Neural progenitor cell (in vitro differentiated cells): Measurements from ENCODE around the gene YTHDF2. TPM values are rescaled to one million over a fixed set of nuclear protein-coding genes. Genes with fewer than 3 reads are reported as not detected.

ENCODE experiments used
- DNase-seq: peaks from one replicate; pipeline ENCODE4 v3.0.0-alpha.2; 2016; ENCODE audit warnings: low spot score
- H2AFZ ChIP-seq: fragments of 200-600 bp; sonication (generic); replicated peaks from 2 replicates; pipeline ENCODE4 v1.6.1; 2016; ENCODE audit warnings: antibody characterized with exemption
- H3F3A ChIP-seq: fragments of 200-600 bp; sonication (generic); 2 replicates; pipeline ENCODE4 v1.6.1; 2016; ENCODE audit warnings: antibody characterized with exemption, low read depth
- H3K27ac ChIP-seq: fragments of 200-600 bp; sonication (generic); 2 replicates; pipeline ENCODE4 v1.5.1; 2016; ENCODE audit warnings: mild to moderate bottlenecking
- H3K27me3 ChIP-seq: fragments of 200-600 bp; sonication (generic); 2 replicates; pipeline ENCODE4 v1.6.1; 2016; ENCODE audit warnings: mild to moderate bottlenecking, moderate library complexity
- H3K36me3 ChIP-seq: fragments of 200-600 bp; sonication (generic); 2 replicates; pipeline ENCODE4 v1.5.1; 2016
- H3K4me1 ChIP-seq: fragments of 200-600 bp; sonication (generic); 2 replicates; pipeline ENCODE4 v1.6.1; 2016; ENCODE audit warnings: mixed run types
- H3K4me2 ChIP-seq: fragments of 200-600 bp; sonication (generic); 2 replicates; pipeline ENCODE4 v1.6.1; 2016
- H3K4me3 ChIP-seq: fragments of 200-600 bp; sonication (generic); 2 replicates; pipeline ENCODE4 v1.5.1; 2016
- H3K79me2 ChIP-seq: fragments of 200-600 bp; sonication (generic); 2 replicates; pipeline ENCODE4 v1.6.1; 2016; ENCODE audit warnings: low read depth
- H3K9ac ChIP-seq: fragments of 200-600 bp; sonication (generic); 2 replicates; pipeline ENCODE4 v1.6.1; 2016
- H3K9me3 ChIP-seq: fragments of 200-600 bp; sonication (generic); 2 replicates; pipeline ENCODE4 v1.5.1; 2016; ENCODE audit warnings: low read depth
- H4K20me1 ChIP-seq: fragments of 200-600 bp; sonication (generic); 2 replicates; pipeline ENCODE4 v1.6.1; 2016; ENCODE audit warnings: low read depth
- H3K27ac Mint-ChIP-seq: 3 replicates; pipeline ENCODE4 v1.8.0; 2021; ENCODE audit warnings: mixed read lengths
- H3K27me3 Mint-ChIP-seq: 2 replicates; pipeline ENCODE4 v1.8.0; 2022; ENCODE audit warnings: low read depth, mild to moderate bottlenecking, inconsistent platforms, moderate library complexity, mixed read lengths; ENCODE audit not compliant: insufficient read depth
- H3K36me3 Mint-ChIP-seq: 3 replicates; pipeline ENCODE4 v1.8.0; 2021; ENCODE audit warnings: mixed read lengths
- H3K4me1 Mint-ChIP-seq: 3 replicates; pipeline ENCODE4 v1.8.0; 2021; ENCODE audit warnings: mixed read lengths
- H3K4me3 Mint-ChIP-seq: 3 replicates; pipeline ENCODE4 v1.8.0; 2021; ENCODE audit warnings: mild to moderate bottlenecking, moderate library complexity, mixed read lengths
- H3K9me3 Mint-ChIP-seq: 3 replicates; pipeline ENCODE4 v1.8.0; 2020; ENCODE audit warnings: mixed read lengths
- EZH2 ChIP-seq: fragments of 200-600 bp; sonication (generic); IDR thresholded peaks from 2 replicates; pipeline ENCODE4 v1.6.1; 2017; ENCODE audit warnings: antibody characterized with exemption, mild to moderate bottlenecking, moderate library complexity
- EZH2phosphoT487 ChIP-seq: fragments of 200-600 bp; sonication (generic); IDR thresholded peaks from 2 replicates; pipeline ENCODE4 v1.6.1; 2017; ENCODE audit warnings: antibody characterized with exemption
- total RNA-seq: library from RNA; depleted of rRNA; stranded (reverse); fragments of >200 nt; gene quantifications from 2 replicates; pipeline ENCODE4 v1.2.3, GENCODE V29; 2015; ENCODE audit warnings: low replicate concordance
- TF ChIP-seq, protein P1 (sequence below): fragments of 200-600 bp; sonication (generic); IDR thresholded peaks from 2 replicates; pipeline ENCODE4 v1.5.1; 2017; ENCODE audit warnings: antibody characterized with exemption, mild to moderate bottlenecking

Gene YTHDF2
- total RNA-seq, 1 donor from 2014 or later = 107 TPM

DNA sequence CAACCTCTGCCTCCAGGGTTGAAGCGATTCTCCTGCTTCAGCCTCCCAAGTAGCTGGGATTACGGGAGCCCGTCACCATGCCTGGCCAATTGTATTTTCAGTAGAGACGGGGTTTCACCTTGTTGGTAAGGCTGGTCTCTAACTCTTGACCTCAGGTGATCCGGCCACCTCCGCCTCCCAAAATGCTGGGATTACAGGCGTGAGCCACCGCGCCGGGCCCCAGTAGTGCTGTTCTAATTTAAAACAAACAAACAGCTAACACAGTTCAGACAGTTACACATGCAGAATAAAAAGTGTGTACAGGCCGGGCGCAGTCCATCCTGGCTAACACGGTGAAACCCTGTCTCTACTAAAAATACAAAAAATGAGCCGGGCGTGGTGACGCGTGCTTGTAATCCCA, 39.6 kb downstream of the YTHDF2 start:
- Histone ChIP-seq H3K4me3 (no peak overlapping the region), H3K36me3 (no peaks in the 10 kb centered on the region), H3K4me2 (no peak overlapping the region), H3F3A (peaks cover 50% of the 10 kb centered on the region), H3K79me2 (no peaks in the 10 kb centered on the region), H3K27ac (no peak overlapping the region), H2AFZ (no peak overlapping the region), H4K20me1 (peaks cover 35% of the 10 kb centered on the region), H3K9ac (no peak overlapping the region), H3K27me3 (no peaks in the 10 kb centered on the region), H3K4me1 (no peaks in the 10 kb centered on the region), H3K9me3 (no peaks in the 10 kb centered on the region)
- Mint-ChIP-seq H3K4me1 (peaks cover 5% of the 10 kb centered on the region), H3K27me3 (peaks cover 3% of the 10 kb centered on the region), H3K4me3 (no peak overlapping the region), H3K36me3 (peaks cover 8% of the 10 kb centered on the region), H3K9me3 (no peaks in the 10 kb centered on the region), H3K27ac (no peak overlapping the region)
- DNase-seq = no peak
- TF ChIP-seq, protein P1, sequence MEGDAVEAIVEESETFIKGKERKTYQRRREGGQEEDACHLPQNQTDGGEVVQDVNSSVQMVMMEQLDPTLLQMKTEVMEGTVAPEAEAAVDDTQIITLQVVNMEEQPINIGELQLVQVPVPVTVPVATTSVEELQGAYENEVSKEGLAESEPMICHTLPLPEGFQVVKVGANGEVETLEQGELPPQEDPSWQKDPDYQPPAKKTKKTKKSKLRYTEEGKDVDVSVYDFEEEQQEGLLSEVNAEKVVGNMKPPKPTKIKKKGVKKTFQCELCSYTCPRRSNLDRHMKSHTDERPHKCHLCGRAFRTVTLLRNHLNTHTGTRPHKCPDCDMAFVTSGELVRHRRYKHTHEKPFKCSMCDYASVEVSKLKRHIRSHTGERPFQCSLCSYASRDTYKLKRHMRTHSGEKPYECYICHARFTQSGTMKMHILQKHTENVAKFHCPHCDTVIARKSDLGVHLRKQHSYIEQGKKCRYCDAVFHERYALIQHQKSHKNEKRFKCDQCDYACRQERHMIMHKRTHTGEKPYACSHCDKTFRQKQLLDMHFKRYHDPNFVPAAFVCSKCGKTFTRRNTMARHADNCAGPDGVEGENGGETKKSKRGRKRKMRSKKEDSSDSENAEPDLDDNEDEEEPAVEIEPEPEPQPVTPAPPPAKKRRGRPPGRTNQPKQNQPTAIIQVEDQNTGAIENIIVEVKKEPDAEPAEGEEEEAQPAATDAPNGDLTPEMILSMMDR = no peak
- TF ChIP-seq EZH2phosphoT487 = no peak
- TF ChIP-seq EZH2 = no peak

DNA sequence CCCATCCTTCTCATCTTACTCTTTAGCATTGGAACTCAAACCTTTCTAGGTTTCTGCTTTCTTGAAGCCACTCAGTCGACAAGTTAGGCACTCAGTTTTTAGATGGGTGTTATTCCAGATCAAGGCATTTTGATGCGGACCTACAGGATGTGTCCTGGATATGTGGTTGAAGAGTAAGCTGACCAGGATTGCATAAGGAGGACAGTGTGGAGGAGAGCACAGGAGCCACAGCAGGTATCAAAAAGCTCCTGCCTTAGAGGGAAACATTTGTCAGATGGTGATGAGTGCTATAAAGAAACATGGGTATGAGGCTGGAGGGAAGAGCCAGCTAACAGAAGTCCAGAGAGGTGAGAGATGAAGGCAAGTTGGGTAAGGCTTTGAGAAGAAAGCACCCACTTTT, 41.3 kb downstream of the YTHDF2 start:
- no peak overlapping the region for H3K9ac ChIP-seq
- no peaks in the 10 kb centered on the region for H3K36me3 ChIP-seq
- H3K27me3 ChIP-seq = no peaks in the 10 kb centered on the region
- H3K4me1 ChIP-seq = no peaks in the 10 kb centered on the region
- H2AFZ ChIP-seq = no peak overlapping the region
- no peak overlapping the region for H3K4me3 ChIP-seq
- Mint-ChIP-seq H3K4me3 (no peak overlapping the region), H3K4me1 (peaks cover 11% of the 10 kb centered on the region), H3K9me3 (no peaks in the 10 kb centered on the region), H3K27me3 (peaks cover 7% of the 10 kb centered on the region), H3K27ac (no peak overlapping the region), H3K36me3 (peaks cover 2% of the 10 kb centered on the region)
- H3K27ac ChIP-seq = no peak overlapping the region
- no peak overlapping the region for H3K4me2 ChIP-seq
- TF ChIP-seq, protein P1 = no peak
- no peak for TF ChIP-seq EZH2phosphoT487
- TF ChIP-seq EZH2 = no peak
- DNase-seq = no peak
- no peaks in the 10 kb centered on the region for H3K9me3 ChIP-seq
- H4K20me1 ChIP-seq = peaks cover 22% of the 10 kb centered on the region
- H3F3A ChIP-seq = peaks cover 36% of the 10 kb centered on the region
- H3K79me2 ChIP-seq = no peaks in the 10 kb centered on the region

DNA sequence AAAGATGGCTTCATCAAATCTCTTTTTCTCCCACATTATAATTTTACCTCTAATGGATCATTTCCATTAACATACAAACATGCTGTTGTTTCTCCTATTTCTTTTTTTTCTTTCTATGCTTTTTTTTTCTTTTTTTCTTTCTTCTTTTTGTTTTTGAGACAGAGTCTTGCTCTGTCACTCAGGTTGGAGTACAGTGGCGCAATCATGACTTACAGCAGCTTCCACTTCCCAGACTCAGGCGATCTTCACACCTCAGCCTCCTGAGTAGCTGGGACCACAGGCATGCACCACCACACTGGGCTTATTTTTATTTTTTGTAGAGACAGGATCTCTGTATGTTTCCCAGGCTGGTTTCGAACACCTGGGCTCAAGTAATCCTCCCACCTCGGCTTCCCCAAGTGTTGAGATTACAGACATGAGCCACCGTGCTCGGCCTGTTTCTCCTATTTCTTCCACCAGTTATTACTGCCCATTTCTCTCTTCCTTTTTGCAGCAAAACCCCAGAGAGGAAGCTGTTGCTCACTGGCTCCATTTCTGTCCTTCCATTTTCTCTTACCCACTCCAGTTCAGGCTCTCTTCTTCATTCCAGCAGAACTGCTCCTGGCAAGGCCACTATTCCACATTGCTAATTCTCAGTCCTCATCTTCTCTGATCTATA, 43.1 kb downstream of the YTHDF2 start:
- Mint-ChIP-seq H3K36me3 (peaks cover under 1% of the 10 kb centered on the region), H3K4me3 (no peak overlapping the region), H3K4me1 (peaks cover 11% of the 10 kb centered on the region), H3K27ac (no peak overlapping the region), H3K9me3 (no peaks in the 10 kb centered on the region), H3K27me3 (peaks cover 7% of the 10 kb centered on the region)
- Histone ChIP-seq H3K4me3 (no peak overlapping the region), H3F3A (peaks cover 18% of the 10 kb centered on the region), H3K27me3 (no peaks in the 10 kb centered on the region), H4K20me1 (peaks cover 4% of the 10 kb centered on the region), H3K4me1 (no peaks in the 10 kb centered on the region), H3K4me2 (no peak overlapping the region), H2AFZ (no peak overlapping the region), H3K36me3 (no peaks in the 10 kb centered on the region), H3K9me3 (no peaks in the 10 kb centered on the region), H3K9ac (no peak overlapping the region), H3K79me2 (no peaks in the 10 kb centered on the region), H3K27ac (no peak overlapping the region)
- DNase-seq = no peak
- TF ChIP-seq, protein P1 = no peak
- TF ChIP-seq EZH2phosphoT487 (no peak), EZH2 (no peak)
